DND-41 (cell line): ENCODE results near the gene ERGIC1.

Experiments
- CTCF ChIP-seq: IDR thresholded peaks from 2 replicates; pipeline ENCODE4 v1.5.1; 2012; ENCODE audit warnings: borderline replicate concordance, low read length, moderate library complexity, mild to moderate bottlenecking; ENCODE audit not compliant: poor library complexity, severe bottlenecking; ENCODE audit errors: extremely low read depth
- EZH2 ChIP-seq: IDR thresholded peaks from 3 replicates; pipeline ENCODE4 v1.6.1; 2012; ENCODE audit warnings: borderline replicate concordance, low read depth, mild to moderate bottlenecking, moderate library complexity, low read length, inconsistent platforms; ENCODE audit not compliant: severe bottlenecking

- TF ChIP-seq CTCF (no peak), EZH2 (no peak)
Observed at GRCh38 chr5:172871536-172871935, 37.5 kb downstream of the ERGIC1 start.
